Right kidney (tissue), 1 donor: Measurements from ENCODE around the gene RTN4RL1.

Experiments
- DNase-seq: peaks from one replicate; pipeline ENCODE4 v3.0.0-alpha.2; 2016

RTN4RL1 gene

GRCh38 chr17:1977583-1978395, 47.3 kb downstream of the RTN4RL1 start:
- no peak for DNase-seq

- no peak for DNase-seq
Measured at GRCh38 chr17:1976683-1977064, 48.5 kb downstream of the RTN4RL1 start.

- no peak for DNase-seq
Measured at GRCh38 chr17:1976000-1976682, 49.0 kb downstream of the RTN4RL1 start.

GRCh38 chr17:1975573-1975972, 49.6 kb downstream of the RTN4RL1 start:
- DNase-seq: no peak

- no peak for DNase-seq
Measured at GRCh38 chr17:1972487-1973160, 52.5 kb downstream of the RTN4RL1 start.

GRCh38 chr17:1970843-1971384, 54.2 kb downstream of the RTN4RL1 start:
- DNase-seq: no peak

GRCh38 chr17:1969712-1970111, 55.4 kb downstream of the RTN4RL1 start:
- DNase-seq: no peak

- no peak for DNase-seq
Measured at GRCh38 chr17:1967213-1967612, 57.9 kb downstream of the RTN4RL1 start.

GRCh38 chr17:1966274-1967086, 58.7 kb downstream of the RTN4RL1 start:
- DNase-seq: no peak

- DNase-seq: no peak
Measured at GRCh38 chr17:1965556-1966273, 59.4 kb downstream of the RTN4RL1 start.

- DNase-seq: no peak
Measured at GRCh38 chr17:1963250-1963649, 61.9 kb downstream of the RTN4RL1 start.

- no peak for DNase-seq
Measured at GRCh38 chr17:1961189-1961588, 63.9 kb downstream of the RTN4RL1 start.

- DNase-seq: no peak
Measured at GRCh38 chr17:1960545-1960912, 64.6 kb downstream of the RTN4RL1 start.

GRCh38 chr17:1959871-1960544, 65.1 kb downstream of the RTN4RL1 start:
- DNase-seq: no peak

- DNase-seq: no peak
Measured at GRCh38 chr17:1958134-1958881, 66.8 kb downstream of the RTN4RL1 start.

GRCh38 chr17:1957037-1957436, 68.1 kb downstream of the RTN4RL1 start:
- no peak for DNase-seq

- no peak for DNase-seq
Measured at GRCh38 chr17:1956134-1956533, 69.0 kb downstream of the RTN4RL1 start.

GRCh38 chr17:1953831-1954230, 71.3 kb downstream of the RTN4RL1 start:
- no peak for DNase-seq

- no peak for DNase-seq
Measured at GRCh38 chr17:1951920-1952319, 73.2 kb downstream of the RTN4RL1 start.

- no peak for DNase-seq
Measured at GRCh38 chr17:1949754-1950153, 75.4 kb downstream of the RTN4RL1 start.
